Measurements from ENCODE around the gene HNRNPUL1.

HNRNPUL1 gene

GRCh38 chr19:41234512-41235168 is 29.5 kb upstream of the HNRNPUL1 start:
- DNase-seq (ENCODE audit: low spot score), result no peak

GRCh38 chr19:41235480-41235879 is 28.7 kb upstream of the HNRNPUL1 start:
- DNase-seq (ENCODE audit: low spot score), result no peak

- no peak for DNase-seq (ENCODE audit: low spot score)
Observed at GRCh38 chr19:41238244-41238643, 25.9 kb upstream of the HNRNPUL1 start.

- no peak for DNase-seq (ENCODE audit: low spot score)
Observed at GRCh38 chr19:41239363-41239762, 24.8 kb upstream of the HNRNPUL1 start.

- DNase-seq (ENCODE audit: low spot score), result no peak
Observed at GRCh38 chr19:41239961-41240574, 24.1 kb upstream of the HNRNPUL1 start.

GRCh38 chr19:41241859-41242258 is 22.3 kb upstream of the HNRNPUL1 start:
- no peak for DNase-seq (ENCODE audit: low spot score)

- no peak for DNase-seq (ENCODE audit: low spot score)
Observed at GRCh38 chr19:41244117-41244516, 20.1 kb upstream of the HNRNPUL1 start.

- DNase-seq (ENCODE audit: low spot score), result no peak
Observed at GRCh38 chr19:41245843-41246242, 18.3 kb upstream of the HNRNPUL1 start.

- DNase-seq (ENCODE audit: low spot score), result no peak
Observed at GRCh38 chr19:41248895-41249294, 15.3 kb upstream of the HNRNPUL1 start.

GRCh38 chr19:41249707-41250423 is 14.3 kb upstream of the HNRNPUL1 start:
- DNase-seq (ENCODE audit: low spot score), result no peak

- no peak for DNase-seq (ENCODE audit: low spot score)
Observed at GRCh38 chr19:41253660-41254059, 10.5 kb upstream of the HNRNPUL1 start.

GRCh38 chr19:41255171-41255570 is 9.0 kb upstream of the HNRNPUL1 start:
- DNase-seq (ENCODE audit: low spot score), result no peak

- no peak for DNase-seq (ENCODE audit: low spot score)
Observed at GRCh38 chr19:41261474-41262190, 2.5 kb upstream of the HNRNPUL1 start.

- no peak for DNase-seq (ENCODE audit: low spot score)
Observed at GRCh38 chr19:41263042-41263849, 926 bp upstream of the HNRNPUL1 start.

GRCh38 chr19:41264581-41265394 is 616 bp downstream of the HNRNPUL1 start:
- peak; percentile 34 for DNase-seq (ENCODE audit: low spot score)

- DNase-seq (ENCODE audit: low spot score), result peak; percentile 37
Observed at GRCh38 chr19:41265395-41266153, 1.4 kb downstream of the HNRNPUL1 start.

- no peak for DNase-seq (ENCODE audit: low spot score)
Observed at GRCh38 chr19:41269055-41269454, 4.9 kb downstream of the HNRNPUL1 start.

- no peak for DNase-seq (ENCODE audit: low spot score)
Observed at GRCh38 chr19:41269571-41269970, 5.4 kb downstream of the HNRNPUL1 start.

GRCh38 chr19:41273076-41273475 is 8.9 kb downstream of the HNRNPUL1 start:
- DNase-seq (ENCODE audit: low spot score), result no peak

- no peak for DNase-seq (ENCODE audit: low spot score)
Observed at GRCh38 chr19:41274802-41275201, 10.6 kb downstream of the HNRNPUL1 start.

All from HuH-7 (cell line).